NCI-H2171 treated with DMSO at 0.1 percent for 48 hours (cell line): ENCODE measurements around the gene CHCHD6.
"Not testable (repeated sequence)": the region's sequence is repeated elsewhere in the genome, so short reads cannot be mapped to it uniquely, and the experiment has no call there.

ENCODE experiments used
- DNase-seq: peaks from one replicate; lab custom pipeline; 2025; lab: John Stamatoyannopoulos, UW

The CHCHD6 gene

GRCh38 chr3:126766653-126767052 lies 62.6 kb downstream of the CHCHD6 start:
- DNase-seq = no peak

- no peak for DNase-seq
Observed at GRCh38 chr3:126768903-126769302, 64.9 kb downstream of the CHCHD6 start.

- no peak for DNase-seq
Observed at GRCh38 chr3:126770096-126770495, 66.1 kb downstream of the CHCHD6 start.

GRCh38 chr3:126773167-126773566 lies 69.1 kb downstream of the CHCHD6 start:
- DNase-seq = no peak

- no peak for DNase-seq
Observed at GRCh38 chr3:126773783-126774182, 69.7 kb downstream of the CHCHD6 start.

- peak; percentile 84 for DNase-seq
Observed at GRCh38 chr3:126777366-126777765, 73.3 kb downstream of the CHCHD6 start.

- no peak for DNase-seq
Observed at GRCh38 chr3:126780666-126781065, 76.6 kb downstream of the CHCHD6 start.

GRCh38 chr3:126781406-126781805 lies 77.4 kb downstream of the CHCHD6 start:
- no peak for DNase-seq

GRCh38 chr3:126781889-126782491 lies 78.0 kb downstream of the CHCHD6 start:
- DNase-seq = no peak

GRCh38 chr3:126782536-126782935 lies 78.5 kb downstream of the CHCHD6 start:
- DNase-seq = no peak

GRCh38 chr3:126784254-126784653 lies 80.2 kb downstream of the CHCHD6 start:
- no peak for DNase-seq

GRCh38 chr3:126791320-126791719 lies 87.3 kb downstream of the CHCHD6 start:
- not testable (repeated sequence) for DNase-seq

- no peak for DNase-seq
Observed at GRCh38 chr3:126792998-126793397, 89.0 kb downstream of the CHCHD6 start.

- no peak for DNase-seq
Observed at GRCh38 chr3:126797563-126797962, 93.5 kb downstream of the CHCHD6 start.

- DNase-seq = no peak
Observed at GRCh38 chr3:126798521-126798920, 94.5 kb downstream of the CHCHD6 start.

- DNase-seq = no peak
Observed at GRCh38 chr3:126799099-126799498, 95.1 kb downstream of the CHCHD6 start.

GRCh38 chr3:126801312-126801711 lies 97.3 kb downstream of the CHCHD6 start:
- peak; percentile 8 for DNase-seq

- DNase-seq = no peak
Observed at GRCh38 chr3:126807795-126808194, 103.8 kb downstream of the CHCHD6 start.

- no peak for DNase-seq
Observed at GRCh38 chr3:126811530-126811929, 107.5 kb downstream of the CHCHD6 start.

- DNase-seq = no peak
Observed at GRCh38 chr3:126816298-126816697, 112.3 kb downstream of the CHCHD6 start.

GRCh38 chr3:126816986-126817777 lies 113.1 kb downstream of the CHCHD6 start:
- peak; percentile 89 for DNase-seq

GRCh38 chr3:126817781-126818180 lies 113.7 kb downstream of the CHCHD6 start:
- no peak for DNase-seq

- no peak for DNase-seq
Observed at GRCh38 chr3:126818400-126819095, 114.5 kb downstream of the CHCHD6 start.
